GM18511 (cell line): ENCODE data around the gene OR52K2.
"Not testable (repeated sequence)": the region's sequence is repeated elsewhere in the genome, so short reads cannot be mapped to it uniquely, and the experiment has no call there.

Source experiments
- ATAC-seq: cut with Tn5 transposase; IDR thresholded peaks from one replicate; pipeline ENCODE4 v1.9.1; 2021; ENCODE audit warnings: mild to moderate bottlenecking, moderate library complexity; ENCODE audit not compliant: unreplicated experiment

Gene OR52K2

DNA sequence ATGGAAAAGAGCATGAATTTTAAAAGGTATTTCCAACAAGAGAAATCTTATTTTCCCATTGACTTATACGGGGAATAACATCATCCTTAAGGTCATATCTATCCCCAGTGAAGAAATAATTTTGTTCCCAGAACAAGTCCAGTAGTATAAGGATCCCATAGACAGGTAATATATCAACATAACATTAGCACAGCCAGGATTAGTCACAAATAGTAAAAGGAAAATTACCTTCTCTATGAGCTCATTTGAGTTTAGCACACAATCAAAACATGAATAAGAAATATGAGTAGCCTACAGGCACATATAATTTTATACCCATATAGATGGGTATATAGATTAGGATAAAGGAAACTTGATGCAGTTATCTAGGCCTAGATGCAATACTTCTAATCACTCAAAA lies 30.5 kb downstream of the OR52K2 start:
- no peak for ATAC-seq

DNA sequence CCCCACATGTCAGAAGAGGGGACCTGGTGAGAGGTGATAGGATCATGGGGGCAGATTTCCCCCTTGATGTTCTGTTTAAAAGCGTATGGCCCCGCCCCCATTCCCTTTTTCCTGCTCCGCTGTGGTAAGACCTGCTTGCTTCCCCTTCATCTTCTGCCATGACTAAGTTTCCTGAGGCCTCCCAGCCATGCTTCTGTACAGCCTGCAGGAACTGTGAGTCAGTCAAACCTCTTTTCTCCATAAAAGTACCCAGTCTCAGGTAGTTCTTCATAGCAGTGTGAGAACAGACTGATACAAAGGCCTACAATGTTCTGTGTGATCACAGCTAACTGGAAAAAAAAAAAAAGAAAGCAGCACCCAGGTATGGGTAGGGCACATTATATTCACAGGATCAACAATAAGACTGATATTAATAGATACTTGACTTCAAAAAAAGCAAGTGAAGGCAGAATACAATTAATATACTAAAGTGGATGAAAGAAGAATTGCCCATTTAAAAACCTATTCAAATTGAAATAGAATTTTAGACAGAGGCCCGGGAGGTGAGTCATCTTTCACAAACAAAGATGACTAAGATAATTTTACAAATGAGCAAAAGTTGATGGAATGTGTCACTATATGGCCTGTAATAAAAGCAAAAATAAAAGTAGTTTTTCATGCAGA lies 31.6 kb downstream of the OR52K2 start:
- no peak for ATAC-seq

DNA sequence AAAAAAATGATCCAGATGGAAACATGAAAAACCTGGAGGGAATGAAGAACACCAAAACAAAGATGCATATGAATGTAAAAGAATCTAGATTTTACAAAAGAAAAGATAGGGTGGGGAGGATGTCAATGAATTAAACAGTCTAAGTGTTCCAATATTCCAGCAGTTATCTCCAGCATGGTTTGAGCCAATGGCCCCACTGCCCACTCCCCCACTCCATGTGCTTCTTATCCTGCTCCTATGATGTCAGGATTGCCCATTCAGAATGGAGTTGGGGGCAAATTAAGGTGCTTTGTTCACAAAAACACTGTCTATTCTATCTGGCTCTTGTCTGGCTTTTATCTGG lies 32.1 kb downstream of the OR52K2 start:
- no peak for ATAC-seq

DNA sequence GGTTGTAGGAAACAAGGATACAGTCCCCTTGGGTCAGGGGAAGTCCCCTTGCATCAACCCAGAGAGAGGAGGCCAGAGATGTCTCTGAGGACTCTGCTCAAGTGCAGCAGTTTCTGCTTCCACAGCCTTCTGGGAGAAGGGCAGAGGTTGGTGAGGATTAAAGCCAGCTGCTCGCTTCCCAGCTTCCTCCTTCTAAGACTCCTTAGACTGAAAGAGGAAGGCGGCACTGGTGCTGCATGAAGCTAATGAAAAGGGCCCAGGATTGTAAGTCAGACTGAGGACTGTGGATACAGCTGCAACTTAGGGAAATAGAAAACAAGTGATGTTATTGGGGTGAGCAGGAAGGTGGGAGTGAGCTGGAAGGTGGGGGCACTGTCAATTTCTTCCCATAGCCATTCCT lies 33.4 kb downstream of the OR52K2 start, which contains the start of gene OR52K1:
TSS of gene OR52K1 (plus strand) at position 202 of the 400 bp plus-strand sequence. CDS start 6,255 bp downstream, outside the sequence.
- no peak for ATAC-seq

DNA sequence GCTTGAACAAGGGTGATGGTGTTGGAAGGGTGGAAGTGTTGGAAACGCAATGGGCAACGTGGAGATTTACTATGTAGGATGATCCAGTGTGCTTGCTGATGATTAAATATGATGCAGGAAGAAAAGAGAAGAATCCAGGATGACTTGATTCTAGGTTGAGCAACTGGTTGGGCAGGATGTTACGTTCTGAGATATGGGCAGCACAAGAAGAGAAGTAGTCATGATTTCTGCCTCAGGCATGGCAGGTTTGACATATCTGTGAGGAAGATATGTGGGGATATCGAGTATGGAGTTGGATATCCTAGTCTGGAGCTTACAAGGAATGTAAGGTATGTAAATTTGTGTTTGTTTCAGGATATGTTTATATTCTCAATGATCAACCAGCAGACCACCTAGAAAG lies 35.2 kb downstream of the OR52K2 start:
- ATAC-seq = no peak

DNA sequence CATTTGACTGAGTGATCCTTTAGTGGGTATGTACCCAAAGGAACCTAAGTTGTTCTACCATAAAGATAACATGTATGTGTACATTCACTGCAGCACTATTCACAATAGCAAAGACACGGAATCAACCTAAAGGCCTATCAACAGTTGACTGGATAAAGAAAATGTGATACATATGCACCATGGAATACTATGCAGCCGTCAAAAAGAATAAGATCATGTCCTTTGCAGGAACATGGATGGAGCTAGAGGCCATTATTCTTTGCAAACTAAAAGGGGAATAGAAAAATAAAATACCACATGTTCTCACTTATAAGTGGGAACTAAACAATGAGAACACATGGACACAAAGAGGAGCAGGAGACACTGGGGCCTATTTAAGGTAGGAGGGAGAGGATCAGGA lies 42.3 kb downstream of the OR52K2 start:
- ATAC-seq = not testable (repeated sequence)

DNA sequence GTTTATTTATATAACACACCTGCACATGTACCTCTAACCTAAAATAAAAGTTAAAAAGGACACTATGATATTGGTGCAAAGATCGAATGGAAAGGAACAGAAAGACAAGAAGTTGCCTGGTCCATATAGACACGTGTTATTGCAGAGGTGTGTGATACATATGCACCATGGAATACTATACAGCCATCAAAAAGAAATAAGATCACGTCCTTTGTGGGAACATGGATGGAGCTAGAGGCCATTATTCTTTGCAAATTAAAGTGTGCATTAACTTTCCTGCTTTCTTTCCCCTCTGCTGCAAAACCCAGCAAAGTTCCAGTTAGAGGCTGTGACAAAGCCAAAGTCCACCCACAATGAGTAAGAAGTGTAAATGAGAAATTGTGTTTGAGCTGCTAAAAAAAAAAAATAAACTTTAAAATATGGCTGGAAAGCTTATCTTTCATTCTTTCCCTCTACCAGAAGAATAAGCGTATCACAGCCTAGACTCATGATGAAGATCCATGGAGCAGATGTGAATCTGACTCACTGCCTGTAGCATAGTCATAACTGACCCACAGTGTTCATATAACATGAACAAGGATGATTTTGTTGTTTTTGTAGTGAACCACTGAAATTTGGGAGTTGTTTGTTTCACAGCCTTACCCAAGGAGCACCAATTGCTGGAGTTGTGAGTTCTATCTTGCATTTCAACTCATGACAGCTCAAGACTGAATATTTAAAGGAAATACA lies 42.9 kb downstream of the OR52K2 start:
- ATAC-seq = no peak

DNA sequence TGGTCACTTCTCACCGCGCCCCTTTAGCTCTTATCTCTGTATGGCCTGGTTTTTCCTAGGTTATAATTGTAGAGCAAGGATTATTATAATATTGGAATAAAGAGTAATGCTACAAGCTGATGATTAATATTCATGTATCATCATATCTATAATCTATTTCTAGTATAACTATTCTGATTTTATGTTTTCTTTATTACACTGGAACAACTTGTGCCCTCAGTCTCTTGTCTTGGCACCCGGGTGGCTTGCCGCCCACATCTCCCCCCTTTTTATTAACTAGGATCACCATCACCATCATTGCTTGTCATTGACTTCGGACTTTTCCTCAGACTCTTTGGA lies 44.4 kb downstream of the OR52K2 start:
- no peak for ATAC-seq

DNA sequence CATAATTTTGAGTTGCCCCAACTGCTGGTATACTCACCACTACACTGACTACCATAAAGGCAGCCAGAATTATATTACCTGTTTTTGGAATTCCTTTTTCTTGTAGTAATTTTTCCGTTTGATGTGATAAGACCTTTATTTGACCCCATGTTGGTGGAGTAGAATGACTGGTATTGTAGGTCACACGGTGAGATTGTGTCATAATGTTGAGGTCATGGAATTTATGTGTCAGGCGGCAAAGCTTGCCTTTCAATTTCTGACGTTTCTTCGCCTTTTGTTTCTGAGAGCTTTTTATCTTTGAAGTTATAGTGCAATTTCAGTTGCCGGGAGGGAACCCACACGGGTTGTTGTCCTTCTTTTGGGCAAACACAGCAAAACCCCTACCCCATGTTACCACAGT lies 46.4 kb downstream of the OR52K2 start:
- ATAC-seq = no peak

DNA sequence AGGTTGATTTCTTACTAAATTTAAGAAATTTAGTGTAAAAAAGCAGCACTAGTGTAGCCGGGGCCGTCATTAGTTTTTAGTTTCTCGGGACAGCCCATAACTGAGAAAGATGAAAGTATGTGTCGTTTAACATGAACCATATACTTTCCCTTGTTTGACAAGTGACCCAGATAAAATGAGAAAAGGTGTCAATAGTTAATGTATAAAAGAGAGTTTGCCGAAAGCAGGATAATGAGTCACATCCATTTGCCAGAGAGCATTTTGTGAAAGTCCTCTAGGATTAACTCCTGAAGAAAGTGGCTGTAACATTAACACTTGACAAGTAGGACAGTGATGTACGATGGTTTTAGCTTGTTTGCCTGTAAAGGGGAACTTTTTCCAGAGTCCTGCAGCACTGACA lies 46.9 kb downstream of the OR52K2 start:
- ATAC-seq = no peak

DNA sequence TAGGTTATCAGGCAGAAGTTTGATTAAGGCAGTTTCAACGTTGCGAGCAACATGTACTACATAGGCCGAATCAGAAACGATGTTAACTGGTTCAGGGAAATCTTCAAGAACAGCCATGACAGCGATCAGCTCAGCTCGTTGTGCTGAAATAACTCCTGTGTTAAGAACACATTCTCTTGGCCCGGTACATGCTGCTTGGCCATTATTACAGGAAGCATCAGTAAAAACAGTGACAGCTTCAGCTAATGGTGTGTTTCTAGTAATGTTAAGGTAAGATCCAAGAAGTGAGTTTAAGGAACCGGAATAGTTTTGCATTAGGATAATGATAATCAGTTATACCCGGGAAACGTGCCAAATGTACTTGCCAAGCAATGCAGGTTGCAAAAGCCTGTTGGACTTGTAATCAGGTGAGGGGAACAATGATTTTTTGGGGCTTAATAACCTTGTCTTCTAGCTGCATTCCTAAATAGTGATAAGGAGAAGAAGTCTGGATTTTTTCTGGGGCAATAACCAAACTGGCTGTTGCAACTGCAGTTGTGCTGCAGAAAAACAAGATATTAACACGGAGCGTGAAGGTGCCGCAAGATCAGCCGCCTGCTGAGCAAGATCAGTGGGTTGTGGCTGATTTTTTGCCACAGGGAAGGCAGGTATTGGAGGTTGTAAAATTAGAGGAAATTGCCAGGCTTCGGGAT lies 47.6 kb downstream of the OR52K2 start:
- no peak for ATAC-seq
